ENCODE measurements around the gene STXBP3. TPM values are rescaled to one million over a fixed set of nuclear protein-coding genes. Genes with fewer than 3 reads are reported as not detected.

STXBP3 gene
- total RNA-seq, 1 donor: 78.7 TPM

DNA sequence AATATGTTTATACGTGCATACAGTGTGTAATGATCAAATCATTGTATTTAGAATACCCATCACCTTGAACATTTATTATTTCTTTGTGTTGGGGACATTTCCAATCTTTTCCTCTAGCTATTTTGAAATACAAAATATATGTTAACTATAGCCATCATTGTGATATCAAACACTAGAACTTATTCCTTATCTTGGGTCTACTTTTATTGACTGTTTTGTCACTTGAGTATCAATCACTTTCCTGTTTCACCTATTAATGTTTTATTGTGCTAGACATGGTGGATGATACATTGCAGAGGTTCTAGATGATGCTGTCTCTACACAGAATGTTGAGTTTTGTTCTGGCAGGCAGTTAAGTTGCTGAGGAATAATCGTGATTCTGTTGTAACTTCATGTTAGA is 45.9 kb downstream of the STXBP3 start:
- DNase-seq (ENCODE audit: low read depth): no peak
- H3K4me3 ChIP-seq (ENCODE audit: low read depth, low read length): no peak overlapping the region
- TF ChIP-seq, protein P1, sequence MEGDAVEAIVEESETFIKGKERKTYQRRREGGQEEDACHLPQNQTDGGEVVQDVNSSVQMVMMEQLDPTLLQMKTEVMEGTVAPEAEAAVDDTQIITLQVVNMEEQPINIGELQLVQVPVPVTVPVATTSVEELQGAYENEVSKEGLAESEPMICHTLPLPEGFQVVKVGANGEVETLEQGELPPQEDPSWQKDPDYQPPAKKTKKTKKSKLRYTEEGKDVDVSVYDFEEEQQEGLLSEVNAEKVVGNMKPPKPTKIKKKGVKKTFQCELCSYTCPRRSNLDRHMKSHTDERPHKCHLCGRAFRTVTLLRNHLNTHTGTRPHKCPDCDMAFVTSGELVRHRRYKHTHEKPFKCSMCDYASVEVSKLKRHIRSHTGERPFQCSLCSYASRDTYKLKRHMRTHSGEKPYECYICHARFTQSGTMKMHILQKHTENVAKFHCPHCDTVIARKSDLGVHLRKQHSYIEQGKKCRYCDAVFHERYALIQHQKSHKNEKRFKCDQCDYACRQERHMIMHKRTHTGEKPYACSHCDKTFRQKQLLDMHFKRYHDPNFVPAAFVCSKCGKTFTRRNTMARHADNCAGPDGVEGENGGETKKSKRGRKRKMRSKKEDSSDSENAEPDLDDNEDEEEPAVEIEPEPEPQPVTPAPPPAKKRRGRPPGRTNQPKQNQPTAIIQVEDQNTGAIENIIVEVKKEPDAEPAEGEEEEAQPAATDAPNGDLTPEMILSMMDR (IDR thresholded peaks at IDR 0.05; ENCODE audit: insufficient read depth, low read length): no peak

DNA sequence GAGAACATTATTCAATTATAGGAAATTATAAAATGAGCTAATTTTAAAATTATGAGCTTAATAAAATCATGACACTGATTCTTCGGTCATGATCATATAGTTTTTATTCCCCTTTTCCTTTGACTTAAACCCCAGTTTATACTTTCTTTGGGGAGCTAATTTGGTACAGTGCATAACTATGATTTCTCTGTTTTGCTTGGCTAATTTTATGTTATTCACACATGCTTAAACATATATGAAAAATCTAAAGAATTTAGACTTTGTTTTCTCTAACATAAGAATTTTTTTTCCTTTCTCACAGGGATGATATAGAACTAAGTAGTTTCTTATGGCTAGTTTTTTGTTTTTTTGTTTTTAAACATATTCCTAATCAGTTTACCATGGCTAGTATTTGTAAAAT is 52.5 kb downstream of the STXBP3 start:
- TF ChIP-seq, protein P1 (IDR thresholded peaks at IDR 0.05; ENCODE audit: insufficient read depth, low read length): no peak

DNA sequence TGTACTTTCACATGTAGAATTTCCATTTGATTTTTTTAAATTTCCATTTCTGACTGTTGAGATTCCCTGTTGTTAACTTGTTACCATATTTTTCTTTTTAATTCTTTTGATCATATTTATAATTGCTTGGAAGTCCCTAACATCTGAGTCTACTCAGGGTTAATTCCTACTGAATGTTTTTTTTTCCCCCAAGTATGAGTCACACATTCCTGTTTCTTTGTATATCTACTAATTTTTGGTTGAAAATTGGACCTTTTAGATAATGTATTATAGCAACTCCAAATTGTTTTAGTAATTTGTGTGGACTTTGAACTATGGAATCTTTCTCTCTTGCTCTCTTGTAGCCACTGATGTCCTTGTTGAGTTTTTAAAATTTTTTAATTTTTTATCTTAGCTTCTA is 54.6 kb downstream of the STXBP3 start:
- no peak overlapping the region for H3K4me3 ChIP-seq (ENCODE audit: low read depth, low read length)
- TF ChIP-seq, protein P1 (IDR thresholded peaks at IDR 0.05; ENCODE audit: insufficient read depth, low read length): no peak
- DNase-seq (ENCODE audit: low read depth): peak; percentile 42

More for the DNA sequence above, 52.5 kb downstream of the STXBP3 start:
- no peak for DNase-seq (ENCODE audit: low read depth)
- H3K4me3 ChIP-seq (ENCODE audit: low read depth, low read length): no peak overlapping the region

DNA sequence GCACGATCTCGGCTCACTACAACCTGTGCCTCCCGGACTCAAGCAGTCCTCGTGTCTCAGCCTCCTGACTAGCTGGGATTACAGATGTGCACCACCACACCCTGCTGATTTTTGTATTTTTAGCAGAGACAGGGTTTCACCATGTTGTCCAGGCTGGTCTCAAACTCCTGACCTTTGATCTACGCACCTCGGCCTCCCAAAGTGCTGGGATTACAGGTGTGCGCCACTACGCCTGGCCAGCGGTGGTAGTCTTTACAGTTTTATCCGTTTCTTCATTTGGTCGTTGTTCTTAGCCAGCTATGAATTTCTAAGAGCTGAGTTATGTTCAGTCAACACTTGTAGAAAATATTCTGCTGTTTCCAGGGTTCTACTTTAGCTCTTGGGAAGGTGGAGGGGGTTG is 57.1 kb downstream of the STXBP3 start:
- no peak for DNase-seq (ENCODE audit: low read depth)
- no peak overlapping the region for H3K4me3 ChIP-seq (ENCODE audit: low read depth, low read length)
- TF ChIP-seq, protein P1 (IDR thresholded peaks at IDR 0.05; ENCODE audit: insufficient read depth, low read length): no peak

DNA sequence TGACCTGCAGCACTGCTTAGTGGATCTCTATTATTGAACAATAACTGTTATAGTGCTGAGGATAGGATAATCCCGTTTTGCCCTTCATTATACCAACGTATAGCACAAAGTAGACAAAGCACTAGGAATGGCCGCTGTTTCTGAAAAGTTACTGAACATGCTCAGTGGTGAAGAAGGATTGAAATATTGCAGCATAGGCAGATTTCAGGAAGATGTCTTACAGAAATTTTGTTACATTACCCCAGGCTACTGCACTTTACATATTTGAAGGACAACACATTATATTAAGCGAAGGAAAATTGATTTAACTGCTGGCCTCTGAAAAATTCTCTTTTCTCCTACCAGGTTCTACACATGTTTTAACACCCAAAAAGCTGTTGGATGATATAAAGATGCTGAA is 62.0 kb downstream of the STXBP3 start:
- no peak overlapping the region for H3K4me3 ChIP-seq (ENCODE audit: low read depth, low read length)
- DNase-seq (ENCODE audit: low read depth): no peak
- TF ChIP-seq, protein P1 (IDR thresholded peaks at IDR 0.05; ENCODE audit: insufficient read depth, low read length): no peak

DNA sequence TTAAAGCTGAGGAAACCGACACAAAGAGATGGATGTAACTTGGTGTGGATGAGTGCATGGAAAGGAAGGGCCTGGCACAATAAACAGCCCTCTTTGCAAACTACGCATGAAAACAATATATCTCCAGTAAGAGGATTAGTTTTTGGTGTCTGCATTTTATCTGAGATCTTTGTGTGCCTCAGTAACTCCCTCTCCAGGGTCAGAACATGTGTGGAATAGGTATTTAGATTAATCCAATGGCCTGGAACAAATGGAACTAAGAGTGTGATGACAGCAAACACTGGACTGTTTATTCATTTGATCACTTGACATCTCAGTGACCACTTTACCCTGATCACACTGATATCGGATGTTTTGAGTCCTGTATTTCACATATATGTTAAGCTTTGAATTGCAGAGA is 65.1 kb downstream of the STXBP3 start:
- DNase-seq (ENCODE audit: low read depth): no peak
- H3K4me3 ChIP-seq (ENCODE audit: low read depth, low read length): no peak overlapping the region
- TF ChIP-seq, protein P1 (IDR thresholded peaks at IDR 0.05; ENCODE audit: insufficient read depth, low read length): no peak

DNA sequence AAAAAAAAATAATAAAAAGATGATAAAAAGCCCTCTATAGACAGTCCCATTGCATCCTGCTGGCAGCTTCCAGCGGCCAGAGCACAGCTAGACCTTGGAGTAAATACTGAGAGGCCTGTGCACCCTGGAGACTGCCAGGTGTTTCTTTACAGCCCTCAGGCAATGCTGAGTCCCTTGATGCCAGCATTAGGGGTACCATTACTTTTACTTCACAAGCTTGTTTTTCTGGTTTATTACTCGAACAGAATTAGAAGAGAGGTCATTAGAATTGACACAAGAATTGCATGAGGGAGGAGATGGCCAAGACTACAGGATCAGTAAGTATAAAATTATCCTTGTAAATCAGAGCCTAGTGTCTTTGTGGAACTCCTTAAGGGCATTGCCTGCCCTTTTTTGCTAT is 66.9 kb downstream of the STXBP3 start:
- DNase-seq (ENCODE audit: low read depth): no peak
- no peak overlapping the region for H3K4me3 ChIP-seq (ENCODE audit: low read depth, low read length)
- TF ChIP-seq, protein P1 (IDR thresholded peaks at IDR 0.05; ENCODE audit: insufficient read depth, low read length): no peak
